Smooth muscle cell (in vitro differentiated cells): ENCODE measurements around the gene LNX2. TPM values are rescaled to one million over a fixed set of nuclear protein-coding genes. Genes with fewer than 3 reads are reported as not detected.

Experiments
- DNase-seq: peaks from one replicate; lab custom pipeline; 2025; ENCODE audit not compliant: unreplicated experiment; lab: John Stamatoyannopoulos, UW
- H2AFZ ChIP-seq: fragments of 200-600 bp; sonication (generic); 2 replicates; pipeline ENCODE4 v1.6.0; 2016; ENCODE audit warnings: antibody characterized with exemption, low read depth, mild to moderate bottlenecking
- H3F3A ChIP-seq: fragments of 200-600 bp; sonication (generic); 2 replicates; pipeline ENCODE4 v1.6.0; 2017; ENCODE audit warnings: antibody characterized with exemption, low read depth
- H3K27ac ChIP-seq: fragments of 200-600 bp; sonication (generic); 2 replicates; pipeline ENCODE4 v1.5.1; 2016; ENCODE audit warnings: low read depth, mild to moderate bottlenecking
- H3K27me3 ChIP-seq: fragments of 200-600 bp; sonication (generic); 2 replicates; pipeline ENCODE4 v1.6.1; 2016; ENCODE audit warnings: low read depth, mild to moderate bottlenecking
- H3K36me3 ChIP-seq: fragments of 200-600 bp; sonication (generic); 2 replicates; pipeline ENCODE4 v1.5.1; 2016; ENCODE audit warnings: low read depth
- H3K4me1 ChIP-seq: fragments of 200-600 bp; sonication (generic); 2 replicates; pipeline ENCODE4 v1.5.1; 2016; ENCODE audit warnings: low read depth
- H3K4me2 ChIP-seq: fragments of 200-600 bp; sonication (generic); 2 replicates; pipeline ENCODE4 v1.6.0; 2016; ENCODE audit warnings: mild to moderate bottlenecking
- H3K4me3 ChIP-seq: fragments of 200-600 bp; sonication (generic); 2 replicates; pipeline ENCODE4 v1.5.1; 2016; ENCODE audit warnings: mild to moderate bottlenecking
- H3K79me2 ChIP-seq: fragments of 200-600 bp; sonication (generic); 2 replicates; pipeline ENCODE4 v1.6.0; 2016; ENCODE audit warnings: low read depth, mild to moderate bottlenecking
- H3K9ac ChIP-seq: fragments of 200-600 bp; sonication (generic); 2 replicates; pipeline ENCODE4 v1.6.0; 2016; ENCODE audit warnings: low read depth
- H3K9me3 ChIP-seq: fragments of 200-600 bp; sonication (generic); replicated peaks from 2 replicates; pipeline ENCODE4 v1.5.1; 2016; ENCODE audit warnings: low read depth
- H4K20me1 ChIP-seq: fragments of 200-600 bp; sonication (generic); 2 replicates; pipeline ENCODE4 v1.6.0; 2016; ENCODE audit warnings: low read depth
- WGBS: methylation state at CpG from one replicate; pipeline ENCODE4 v1.1.7; 2016; ENCODE audit warnings: low lambda C conversion rate; 5-methylcytosine and 5-hydroxymethylcytosine counted together
- polyA plus RNA-seq: library from polyadenylated mRNA; unstranded; fragments of >200 nt; fragmentation: Nextera tagmentation; extraction: Ambion mirVana; gene quantifications from 2 replicates; pipeline ENCODE4 v1.2.1, GENCODE V29; 2016
- total RNA-seq: library from RNA; depleted of rRNA; stranded (reverse); fragments of >200 nt; gene quantifications from 2 replicates; pipeline ENCODE4 v1.2.3, GENCODE V29; 2014
- TF ChIP-seq, protein P1 (sequence below): fragments of 200-600 bp; sonication (generic); IDR thresholded peaks from 2 replicates; pipeline ENCODE4 v1.5.1; 2017; ENCODE audit warnings: borderline replicate concordance, mild to moderate bottlenecking, antibody characterized with exemption; ENCODE audit not compliant: insufficient read depth, poor library complexity, severe bottlenecking

Gene LNX2
- total and polyA plus RNA-seq, 2 experiments from 2014 or later, result 5.5 to 7.3 TPM

DNA sequence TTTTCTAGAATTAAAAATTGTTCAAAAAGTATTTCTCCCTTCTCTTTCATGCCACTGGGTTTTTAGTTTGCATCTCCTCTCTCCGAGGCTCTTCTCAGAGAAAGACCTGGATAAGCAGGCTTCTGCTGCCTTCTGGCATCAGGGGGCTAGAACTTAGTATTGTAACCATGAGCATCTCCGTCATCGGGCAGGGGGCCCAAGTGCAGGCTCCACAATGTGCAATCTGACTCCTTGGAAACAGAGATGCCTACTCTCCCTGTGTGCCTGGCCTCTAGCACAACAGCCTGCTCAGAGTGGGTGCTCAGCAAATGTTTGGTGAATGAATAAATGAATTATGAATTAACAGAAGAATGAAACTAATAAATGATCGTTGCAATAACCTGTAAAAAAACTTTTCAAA lies 124.3 kb downstream of the LNX2 start:
- no peak overlapping the region for H3K9ac ChIP-seq
- H2AFZ ChIP-seq, result no peak overlapping the region
- no peaks in the 10 kb centered on the region for H3K27me3 ChIP-seq
- no peaks in the 10 kb centered on the region for H3K79me2 ChIP-seq
- no peak overlapping the region for H3K27ac ChIP-seq
- H3K9me3 ChIP-seq, result no peaks in the 10 kb centered on the region
- WGBS, result 96% methylated on average over 4 of the region's 4 CpGs
- no peak overlapping the region for H3K4me2 ChIP-seq
- no peaks in the 10 kb centered on the region for H3K36me3 ChIP-seq
- no peak for DNase-seq
- H4K20me1 ChIP-seq, result no peaks in the 10 kb centered on the region
- TF ChIP-seq, protein P1, sequence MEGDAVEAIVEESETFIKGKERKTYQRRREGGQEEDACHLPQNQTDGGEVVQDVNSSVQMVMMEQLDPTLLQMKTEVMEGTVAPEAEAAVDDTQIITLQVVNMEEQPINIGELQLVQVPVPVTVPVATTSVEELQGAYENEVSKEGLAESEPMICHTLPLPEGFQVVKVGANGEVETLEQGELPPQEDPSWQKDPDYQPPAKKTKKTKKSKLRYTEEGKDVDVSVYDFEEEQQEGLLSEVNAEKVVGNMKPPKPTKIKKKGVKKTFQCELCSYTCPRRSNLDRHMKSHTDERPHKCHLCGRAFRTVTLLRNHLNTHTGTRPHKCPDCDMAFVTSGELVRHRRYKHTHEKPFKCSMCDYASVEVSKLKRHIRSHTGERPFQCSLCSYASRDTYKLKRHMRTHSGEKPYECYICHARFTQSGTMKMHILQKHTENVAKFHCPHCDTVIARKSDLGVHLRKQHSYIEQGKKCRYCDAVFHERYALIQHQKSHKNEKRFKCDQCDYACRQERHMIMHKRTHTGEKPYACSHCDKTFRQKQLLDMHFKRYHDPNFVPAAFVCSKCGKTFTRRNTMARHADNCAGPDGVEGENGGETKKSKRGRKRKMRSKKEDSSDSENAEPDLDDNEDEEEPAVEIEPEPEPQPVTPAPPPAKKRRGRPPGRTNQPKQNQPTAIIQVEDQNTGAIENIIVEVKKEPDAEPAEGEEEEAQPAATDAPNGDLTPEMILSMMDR, result no peak
- H3F3A ChIP-seq, result no peaks in the 10 kb centered on the region
- no peak overlapping the region for H3K4me3 ChIP-seq
- H3K4me1 ChIP-seq, result peaks cover 5% of the 10 kb centered on the region

Other genes with a start within 250 kb of the LNX2 start
- gene GTF3A, start 195.9 kb downstream of the LNX2 start, total RNA-seq, result 106 and 117 TPM in 2 replicates
- 123 and 140 TPM in 2 replicates for gene GTF3A, start 195.9 kb downstream of the LNX2 start, polyA plus RNA-seq
- 50.8 and 57.0 TPM in 2 replicates for gene MTIF3, start 170.0 kb downstream of the LNX2 start, total RNA-seq
- gene MTIF3, start 170.0 kb downstream of the LNX2 start, polyA plus RNA-seq, result 54.3 and 60.5 TPM in 2 replicates
- 57.8 and 102 TPM in 2 replicates for gene POLR1D, start 1.4 kb upstream of the LNX2 start, total RNA-seq
- gene POLR1D, start 1.4 kb upstream of the LNX2 start, polyA plus RNA-seq, result 45.7 and 61.3 TPM in 2 replicates
- gene GSX1, start 172.0 kb upstream of the LNX2 start, total RNA-seq, result not detected in 2 replicates
- gene GSX1, start 172.0 kb upstream of the LNX2 start, polyA plus RNA-seq, result not detected in 2 replicates